ENCODE data around the gene SCYGR6.
"Not testable (repeated sequence)": the region's sequence is repeated elsewhere in the genome, so short reads cannot be mapped to it uniquely, and the experiment has no call there.

SCYGR6 gene

GRCh38 chr2:227724394-227725039 is at the start of gene SCYGR6:
SCYGR6 (minus strand) TSS chr2:227724757; CDS start chr2:227724757, 0 bp downstream.
- no peak for DNase-seq (ENCODE audit: low read depth in 2 of 2)

GRCh38 chr2:227774011-227774624 is 49.6 kb upstream of the SCYGR6 start:
- DNase-seq (ENCODE audit: low read depth in 2 of 2), result no peak

- no peak for DNase-seq (ENCODE audit: low read depth in 2 of 2)
These were observed 48.4 kb upstream of the SCYGR6 start for GRCh38 chr2:227772932-227773331.

GRCh38 chr2:227772197-227772661 is 47.7 kb upstream of the SCYGR6 start:
- DNase-seq (ENCODE audit: low read depth in 2 of 2), result no peak

- DNase-seq (ENCODE audit: low read depth in 2 of 2), result no peak
These were observed 43.3 kb upstream of the SCYGR6 start for GRCh38 chr2:227767830-227768229.

DNA sequence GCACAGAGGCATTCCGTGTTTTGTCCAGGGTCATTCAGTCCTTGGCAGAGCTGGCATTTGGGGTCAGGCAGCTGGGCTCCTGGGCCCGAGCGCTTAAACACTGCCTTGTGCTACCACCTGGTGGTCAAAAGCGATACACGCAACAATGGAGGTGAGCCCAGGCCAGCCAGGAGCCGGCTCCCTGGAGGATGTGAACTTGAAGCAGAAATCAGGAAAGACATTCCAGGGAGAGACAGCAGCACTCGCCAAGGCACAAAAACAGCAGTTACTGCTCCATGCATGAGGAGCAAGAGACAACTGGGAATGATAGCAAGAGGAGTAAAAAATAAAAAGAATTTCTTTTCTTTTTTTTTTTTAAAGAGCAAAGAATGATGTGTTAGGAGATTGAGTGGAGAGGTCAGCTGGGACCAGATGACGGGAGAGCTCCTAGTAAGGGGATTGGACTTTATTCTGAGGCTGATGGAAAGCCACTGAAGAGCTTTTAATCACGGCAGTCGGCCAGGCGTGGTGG is 41.9 kb upstream of the SCYGR6 start:
- DNase-seq (ENCODE audit: low read depth in 2 of 2), result peak; percentile 33 to 39

DNA sequence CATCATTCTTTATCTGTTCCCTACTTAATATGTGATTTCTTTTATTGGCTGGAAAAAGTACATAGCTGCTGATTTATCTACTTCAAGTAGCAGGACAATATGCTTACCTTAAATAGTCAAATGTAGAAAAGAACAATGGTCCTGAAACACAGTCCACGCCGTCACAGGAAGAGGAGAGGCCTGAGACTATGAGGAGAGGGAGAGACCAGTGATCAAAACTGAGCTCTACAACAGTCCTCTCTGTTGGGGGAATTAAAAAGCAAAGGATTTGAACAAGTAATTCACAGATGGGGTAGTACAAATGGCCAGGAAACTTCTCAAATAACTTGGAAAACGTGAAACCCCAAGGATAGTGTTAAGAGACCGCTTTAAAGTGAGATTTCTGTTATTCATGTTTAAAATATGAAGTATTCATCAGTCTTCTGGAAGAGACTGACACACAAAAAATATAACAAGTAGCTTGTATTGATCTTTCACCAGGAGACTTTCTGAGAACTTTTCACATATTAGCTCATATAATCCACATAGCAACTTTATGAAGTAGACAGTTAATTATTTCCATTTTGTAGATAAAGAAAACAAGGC is 41.3 kb upstream of the SCYGR6 start:
- DNase-seq (ENCODE audit: low read depth in 2 of 2), result no peak

DNA sequence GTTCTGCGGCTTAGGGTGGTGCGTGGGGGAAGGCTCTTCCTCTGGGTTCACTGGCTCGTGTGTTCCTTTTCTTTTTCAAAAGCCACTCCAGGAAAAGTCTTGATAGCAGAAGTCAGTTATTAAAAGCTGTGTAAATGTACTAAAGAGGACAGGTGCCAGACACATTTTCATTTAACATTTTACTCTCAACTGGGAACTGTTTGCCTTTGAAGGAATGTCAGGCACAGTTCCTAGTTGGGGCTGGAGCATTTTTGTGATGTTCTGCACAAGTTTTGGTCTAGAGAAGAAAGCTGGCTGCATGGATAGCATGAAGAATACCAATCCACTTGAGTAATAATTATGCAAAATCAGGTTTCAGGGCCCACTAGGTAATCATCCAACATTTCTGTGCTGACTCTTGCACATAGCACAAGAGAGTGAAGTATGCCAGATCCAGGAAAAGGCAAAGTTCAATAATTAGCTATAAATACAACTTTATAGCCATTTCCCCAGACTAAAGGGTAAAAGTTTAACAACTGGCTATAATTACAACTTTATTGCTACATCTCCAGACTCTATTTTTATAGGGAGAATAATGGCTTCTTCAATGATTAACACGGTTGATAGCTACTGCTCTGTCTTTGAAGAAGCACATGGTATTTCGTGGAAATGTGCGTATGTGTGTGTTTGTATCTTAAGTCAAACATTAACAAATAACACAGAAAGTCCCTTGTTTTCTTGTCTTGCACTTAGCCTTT is 37.4 kb upstream of the SCYGR6 start:
- no peak for DNase-seq (ENCODE audit: low read depth in 2 of 2)

DNA sequence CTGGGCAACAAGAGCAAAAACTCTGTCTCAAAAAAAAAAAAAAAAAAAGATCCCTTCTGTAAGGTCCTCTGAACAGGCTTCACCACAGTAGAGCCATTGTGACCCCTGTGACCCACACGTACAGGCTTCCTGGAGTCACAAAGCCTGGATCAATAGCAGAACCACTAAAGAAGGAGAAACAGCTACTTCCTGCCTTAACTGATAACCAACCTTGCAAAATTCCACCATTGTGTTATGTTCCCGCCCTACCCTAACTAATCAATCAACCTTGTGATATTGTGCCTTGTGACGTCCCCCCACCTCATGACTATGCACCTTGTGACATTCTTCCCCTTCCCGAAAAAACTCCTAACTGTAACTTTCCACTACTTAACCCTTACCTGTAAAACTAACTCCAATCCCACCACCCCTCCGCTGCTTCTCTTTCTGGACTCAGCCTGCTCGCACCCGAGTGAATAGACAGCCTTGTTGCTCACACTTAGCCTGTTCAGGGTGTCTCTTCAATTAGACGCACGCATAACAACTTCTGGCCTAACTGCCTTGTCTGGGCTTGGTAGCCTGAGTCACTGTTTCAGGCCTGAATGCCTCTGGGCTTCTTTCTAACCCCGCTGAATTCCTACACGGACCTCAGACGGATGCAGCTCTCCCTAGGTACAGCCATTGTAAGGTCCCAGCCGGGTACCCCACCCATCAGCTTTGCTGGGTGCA is 35.0 kb upstream of the SCYGR6 start:
- no peak for DNase-seq (ENCODE audit: low read depth in 2 of 2)

- DNase-seq (ENCODE audit: low read depth in 2 of 2), result not testable (repeated sequence)
These were observed 31.7 kb upstream of the SCYGR6 start for GRCh38 chr2:227756261-227756660.

GRCh38 chr2:227748079-227748478 is 23.5 kb upstream of the SCYGR6 start:
- DNase-seq (ENCODE audit: low read depth in 2 of 2), result no peak

DNA sequence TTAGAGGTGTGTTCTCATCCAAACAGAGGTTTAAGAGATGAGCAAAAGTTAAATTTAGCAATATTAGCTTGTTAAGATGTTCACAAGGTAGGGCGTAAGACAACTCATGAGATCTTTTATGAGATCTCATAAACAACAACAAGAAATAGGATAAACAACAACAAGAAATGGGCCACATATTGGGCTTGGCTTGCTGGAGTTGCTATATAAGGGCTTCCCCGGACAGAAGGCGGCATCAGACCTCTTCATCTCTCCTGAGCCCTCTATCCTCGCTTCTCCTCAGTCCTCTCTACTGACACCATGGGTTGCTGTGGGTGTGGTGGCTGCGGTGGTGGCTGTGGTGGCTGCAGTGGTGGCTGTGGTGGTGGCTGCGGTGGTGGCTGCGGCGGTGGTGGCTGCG is 21.0 kb upstream of the SCYGR6 start, which contains the start of gene SCYGR8:
Gene SCYGR8 (plus strand): TSS at position 301 of the 400 bp plus-strand sequence. CDS start 0 bp downstream, at position 301.
- DNase-seq (ENCODE audit: low read depth in 2 of 2), result no peak

DNA sequence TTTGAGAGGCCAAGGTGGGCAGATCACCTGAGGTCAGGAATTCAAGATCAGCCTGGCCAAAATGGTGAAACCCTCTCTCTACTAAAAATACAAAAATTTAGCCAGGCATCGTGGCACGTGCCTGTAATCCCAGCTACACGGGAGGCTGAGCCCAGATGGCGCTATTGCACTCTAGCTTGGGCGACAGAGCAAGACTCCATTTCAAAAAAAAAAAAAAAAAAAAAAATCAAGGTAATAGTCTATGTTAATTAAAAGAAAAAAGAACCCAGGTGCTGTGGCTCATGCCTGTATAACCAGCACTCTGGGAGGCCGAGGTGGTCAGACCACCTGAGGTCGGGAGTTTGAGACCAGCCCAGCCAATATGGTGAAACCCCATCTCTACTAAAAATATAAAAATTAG is 16.1 kb upstream of the SCYGR6 start:
- not testable (repeated sequence) for DNase-seq (ENCODE audit: low read depth in 2 of 2)

- DNase-seq (ENCODE audit: low read depth in 2 of 2), result no peak
These were observed 14.8 kb upstream of the SCYGR6 start for GRCh38 chr2:227739351-227739750.

GRCh38 chr2:227728035-227728434 is 3.5 kb upstream of the SCYGR6 start, which contains the start of gene SCYGR7:
SCYGR7 (plus strand) TSS chr2:227728335; CDS start chr2:227728335, 0 bp downstream.
- no peak for DNase-seq (ENCODE audit: low read depth in 2 of 2)

- not testable (repeated sequence) for DNase-seq (ENCODE audit: low read depth in 2 of 2)
These were observed 1.7 kb downstream of the SCYGR6 start for GRCh38 chr2:227722821-227723220.

GRCh38 chr2:227720680-227721079 is 3.9 kb downstream of the SCYGR6 start:
- DNase-seq (ENCODE audit: low read depth in 2 of 2), result no peak

DNA sequence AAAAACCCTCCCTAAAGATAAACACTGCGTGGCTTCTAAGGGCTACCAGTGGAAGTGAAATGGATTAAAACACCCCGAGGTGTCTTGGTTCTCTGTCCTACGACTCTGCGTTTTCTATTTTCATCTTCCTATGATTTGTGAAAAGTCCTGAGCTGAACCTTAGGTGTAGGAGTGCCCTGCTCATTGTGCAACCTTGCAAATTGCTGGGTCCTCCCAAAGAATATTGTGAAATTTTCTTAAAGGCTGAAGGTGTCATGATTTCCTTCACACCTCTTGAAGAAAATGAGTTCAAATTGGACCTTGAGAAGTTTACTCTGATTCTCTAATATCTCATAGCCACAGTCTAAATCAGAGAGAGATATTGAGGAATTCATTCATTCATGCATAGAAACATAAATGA is 4.9 kb downstream of the SCYGR6 start:
- no peak for DNase-seq (ENCODE audit: low read depth in 2 of 2)

DNA sequence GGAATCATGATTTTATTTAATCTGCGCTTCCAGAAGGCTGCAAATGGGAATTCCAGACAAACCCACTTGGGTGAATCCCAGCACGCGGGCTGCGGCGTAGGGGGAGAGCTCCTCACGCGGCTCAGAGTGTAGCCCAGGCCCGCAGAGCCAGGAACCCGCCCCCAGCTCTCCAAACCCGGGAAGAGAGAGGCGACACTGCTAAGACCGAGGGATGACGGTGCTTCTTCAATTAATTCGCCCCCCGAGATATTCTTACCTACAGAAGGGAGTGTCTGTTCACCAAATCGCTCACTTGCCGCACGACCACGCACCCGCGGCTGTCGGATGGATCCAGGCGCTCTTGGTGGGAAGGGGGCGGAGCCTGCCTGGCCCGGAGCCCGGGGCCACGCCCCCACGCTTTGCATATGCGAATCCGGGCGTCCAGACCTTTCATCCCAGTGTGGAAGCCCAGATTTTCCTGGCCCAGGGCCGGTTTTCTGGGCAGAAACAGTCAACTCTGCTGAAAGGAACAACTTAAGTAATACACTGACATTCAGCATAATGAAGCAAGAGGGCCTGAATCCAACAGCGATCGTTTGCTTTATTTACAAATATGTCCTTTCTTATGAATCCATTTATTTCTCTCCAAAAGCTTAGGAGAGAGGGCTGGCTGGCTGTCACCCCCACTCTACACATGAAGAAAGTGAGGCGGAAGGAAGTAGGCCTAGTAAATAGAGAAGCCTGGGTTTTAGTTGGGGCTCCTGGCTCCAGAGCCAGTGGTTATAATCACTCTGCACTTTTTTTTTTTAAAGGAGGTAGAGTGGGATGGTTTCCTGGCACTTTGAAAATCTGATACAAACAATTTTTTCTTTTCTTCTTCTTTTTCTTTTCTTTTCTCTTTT is 6.6 kb downstream of the SCYGR6 start, which contains the start of gene SLC19A3:
Gene SLC19A3 (minus strand): TSS at position 342 of the 881 bp plus-strand sequence. CDS start 15,710 bp downstream, outside the sequence.
- peak in 1 of 2 donors; percentile 4 for DNase-seq (ENCODE audit: low read depth in 2 of 2)

DNA sequence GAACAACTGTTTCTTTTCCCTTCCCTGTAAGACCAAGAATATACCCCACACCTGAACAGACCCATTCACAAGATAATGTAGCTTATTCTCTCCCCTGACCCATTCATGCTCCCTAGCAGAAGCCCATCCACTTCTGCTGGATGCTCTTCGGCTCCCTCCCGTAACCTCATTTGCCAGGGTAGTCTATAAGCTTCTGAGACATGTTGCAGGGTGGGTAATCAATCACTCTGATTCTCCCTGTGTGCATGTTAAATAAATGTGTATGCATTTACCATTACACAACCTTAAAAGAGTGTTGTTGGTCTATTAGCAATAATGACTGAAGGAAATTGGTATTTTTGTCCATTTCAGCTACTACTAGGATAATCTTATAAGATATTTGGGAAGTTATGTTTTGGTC is 8.1 kb downstream of the SCYGR6 start:
- no peak for DNase-seq (ENCODE audit: low read depth in 2 of 2)

Data from stimulated activated CD4-positive, alpha-beta T cell treated with anti-CD3 and anti-CD28 coated beads, Interleukin-15, amount 100 ng/mL, for 48 hours (primary cell).